Measurements from ENCODE around the gene EIF3D. TPM values are rescaled to one million over a fixed set of nuclear protein-coding genes. Genes with fewer than 3 reads are reported as not detected.
"Not testable (repeated sequence)": the region's sequence is repeated elsewhere in the genome, so short reads cannot be mapped to it uniquely, and the experiment has no call there.

Gene EIF3D
- total RNA-seq, 6 donors from 2014 or later = 125 to 202 (median 142) TPM

DNA sequence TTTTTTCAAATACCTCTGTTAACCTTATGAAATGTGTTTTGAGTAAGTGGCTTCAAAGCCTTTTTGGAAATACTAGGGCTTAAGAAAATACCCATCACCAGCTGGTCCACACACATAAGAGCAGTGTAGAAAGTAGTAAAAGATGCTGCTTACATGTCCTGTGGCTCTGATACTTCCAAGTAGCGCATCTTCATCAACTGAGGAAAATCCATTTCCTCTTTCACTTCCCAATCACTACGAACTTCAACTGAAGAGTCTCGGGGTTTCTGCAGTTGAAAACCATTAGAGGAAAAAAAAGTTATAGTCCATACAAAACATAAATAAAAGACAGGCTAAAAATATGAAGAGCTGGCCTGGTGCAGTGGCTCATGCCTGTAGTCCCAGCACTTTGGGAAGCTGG is 8.5 kb downstream of the EIF3D start:
- TF ChIP-seq, protein P1, sequence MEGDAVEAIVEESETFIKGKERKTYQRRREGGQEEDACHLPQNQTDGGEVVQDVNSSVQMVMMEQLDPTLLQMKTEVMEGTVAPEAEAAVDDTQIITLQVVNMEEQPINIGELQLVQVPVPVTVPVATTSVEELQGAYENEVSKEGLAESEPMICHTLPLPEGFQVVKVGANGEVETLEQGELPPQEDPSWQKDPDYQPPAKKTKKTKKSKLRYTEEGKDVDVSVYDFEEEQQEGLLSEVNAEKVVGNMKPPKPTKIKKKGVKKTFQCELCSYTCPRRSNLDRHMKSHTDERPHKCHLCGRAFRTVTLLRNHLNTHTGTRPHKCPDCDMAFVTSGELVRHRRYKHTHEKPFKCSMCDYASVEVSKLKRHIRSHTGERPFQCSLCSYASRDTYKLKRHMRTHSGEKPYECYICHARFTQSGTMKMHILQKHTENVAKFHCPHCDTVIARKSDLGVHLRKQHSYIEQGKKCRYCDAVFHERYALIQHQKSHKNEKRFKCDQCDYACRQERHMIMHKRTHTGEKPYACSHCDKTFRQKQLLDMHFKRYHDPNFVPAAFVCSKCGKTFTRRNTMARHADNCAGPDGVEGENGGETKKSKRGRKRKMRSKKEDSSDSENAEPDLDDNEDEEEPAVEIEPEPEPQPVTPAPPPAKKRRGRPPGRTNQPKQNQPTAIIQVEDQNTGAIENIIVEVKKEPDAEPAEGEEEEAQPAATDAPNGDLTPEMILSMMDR (IDR thresholded peaks at IDR 0.05) = no peak
- TF ChIP-seq POLR2A (IDR thresholded peaks at IDR 0.05) = no peak
- TF ChIP-seq EP300 (IDR thresholded peaks at IDR 0.05) = no peak
- TF ChIP-seq POLR2AphosphoS5 (IDR thresholded peaks at IDR 0.05) = no peak
- no peaks in the 10 kb centered on the region for H3K9me3 ChIP-seq
- no peak overlapping the region for H3K4me3 ChIP-seq
- H3K27me3 ChIP-seq = no peaks in the 10 kb centered on the region
- H3K27ac ChIP-seq = no peak overlapping the region
- 75 to 80% methylated on average over 3 of the region's 3 CpGs for WGBS, 2 donors
- ATAC-seq (ENCODE audit: low FRiP score in 2 of 2) (no peak), DNase-seq (no peak)
- no peaks in the 10 kb centered on the region for H3K4me1 ChIP-seq
- H3K36me3 ChIP-seq = peaks cover 77 to 100% (median 98%) of the 10 kb centered on the region in 4 donors

DNA sequence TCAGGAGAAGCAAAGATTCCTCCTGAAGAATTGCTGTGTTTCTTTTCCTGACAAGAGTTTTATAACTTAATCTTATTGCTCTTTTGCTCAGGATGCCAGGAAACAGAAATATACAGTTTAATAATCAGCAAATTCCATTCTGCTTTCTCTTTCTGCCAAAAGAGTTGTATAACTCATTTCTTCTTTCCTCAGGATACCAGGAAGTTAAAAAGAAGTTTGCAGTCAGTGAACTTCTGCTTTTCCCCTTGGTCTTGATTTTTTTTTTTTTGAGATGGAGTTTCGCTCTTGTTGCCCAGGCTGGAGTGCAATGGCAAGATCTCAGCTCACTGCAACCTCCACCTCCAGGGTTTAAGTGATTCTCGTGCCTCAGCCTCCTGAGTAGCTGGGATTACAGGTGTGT is 9.1 kb downstream of the EIF3D start:
- DNase-seq; H3K27me3 ChIP-seq; H3K4me3 ChIP-seq; H3K9me3 ChIP-seq; H3K27ac ChIP-seq; H3K4me1 ChIP-seq; ATAC-seq (ENCODE audit: low FRiP score in 2 of 2): not testable (repeated sequence)
- 75 to 82% methylated on average over 2 of the region's 2 CpGs for WGBS, 2 donors
- H3K36me3 ChIP-seq = peaks cover 79 to 100% (median 99%) of the 10 kb centered on the region in 4 donors

DNA sequence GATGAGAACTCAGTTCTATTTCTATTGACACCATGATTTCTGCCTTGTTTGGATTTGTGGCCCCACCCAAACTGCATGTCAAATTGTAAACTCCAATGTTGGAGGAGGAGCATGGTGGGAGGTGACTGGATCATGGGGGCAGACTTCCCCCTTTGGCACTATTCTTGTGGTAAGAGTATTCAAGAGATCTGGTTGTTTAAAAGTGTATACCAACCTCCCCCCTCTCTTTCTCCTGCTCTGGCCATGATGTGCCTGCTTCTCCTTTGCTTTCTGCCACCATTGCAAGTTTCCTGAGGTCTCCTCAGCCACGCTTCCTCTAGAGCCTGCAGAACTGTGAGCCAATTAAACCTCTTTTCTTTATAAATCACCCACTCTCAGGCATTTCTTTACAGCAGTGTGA is 14.2 kb downstream of the EIF3D start:
- DNase-seq = no peak
- TF ChIP-seq EP300 (IDR thresholded peaks at IDR 0.05) (no peak), POLR2A (IDR thresholded peaks at IDR 0.05) (no peak), POLR2AphosphoS5 (IDR thresholded peaks at IDR 0.05) (no peak)
- TF ChIP-seq, protein P1 (IDR thresholded peaks at IDR 0.05) = no peak
- Histone ChIP-seq H3K36me3 (peaks cover 74 to 98% (median 91%) of the 10 kb centered on the region in 4 donors), H3K27ac (no peak overlapping the region), H3K9me3 (no peaks in the 10 kb centered on the region), H3K4me3 (no peak overlapping the region), H3K4me1 (peaks cover 0 to 6% (median 0%) of the 10 kb centered on the region in 4 donors), H3K27me3 (no peaks in the 10 kb centered on the region)
- 85 to 100% methylated on average over 1 of the region's 1 CpG for WGBS, 2 donors
- ATAC-seq (ENCODE audit: low FRiP score in 2 of 2) = no peak

DNA sequence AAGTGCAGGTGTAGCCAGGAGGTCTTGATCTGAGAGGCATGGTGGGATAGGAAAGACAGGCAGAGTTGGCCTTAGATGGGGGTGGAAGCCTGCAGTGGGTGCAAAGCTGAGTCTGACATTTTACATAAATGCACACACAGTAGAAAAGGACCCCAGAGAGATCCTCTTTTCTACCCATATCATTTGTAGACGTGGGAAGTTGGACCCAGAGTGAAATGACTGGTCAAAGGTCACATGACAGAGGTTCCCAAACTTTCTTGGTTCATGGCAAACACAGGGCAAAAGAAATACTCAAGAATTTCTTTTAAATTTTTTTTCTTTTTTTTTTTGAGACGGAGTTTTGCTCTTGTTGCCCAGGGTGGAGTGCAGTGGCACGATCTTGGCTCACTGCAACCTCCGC is 16.0 kb downstream of the EIF3D start:
- no peaks in the 10 kb centered on the region for H3K9me3 ChIP-seq
- H3K27ac ChIP-seq = no peak overlapping the region
- ATAC-seq (ENCODE audit: low FRiP score in 2 of 2) (no peak), DNase-seq (no peak)
- H3K36me3 ChIP-seq = peaks cover 57 to 80% (median 74%) of the 10 kb centered on the region in 4 donors
- H3K4me1 ChIP-seq = peaks cover 0 to 6% (median 0%) of the 10 kb centered on the region in 4 donors
- TF ChIP-seq POLR2A (IDR thresholded peaks at IDR 0.05) (no peak), POLR2AphosphoS5 (IDR thresholded peaks at IDR 0.05) (no peak), EP300 (IDR thresholded peaks at IDR 0.05) (no peak)
- TF ChIP-seq, protein P1 (IDR thresholded peaks at IDR 0.05) = no peak
- no peaks in the 10 kb centered on the region for H3K27me3 ChIP-seq
- no peak overlapping the region for H3K4me3 ChIP-seq
- WGBS, 2 donors = 88 to 89% methylated on average over 4 of the region's 4 CpGs

DNA sequence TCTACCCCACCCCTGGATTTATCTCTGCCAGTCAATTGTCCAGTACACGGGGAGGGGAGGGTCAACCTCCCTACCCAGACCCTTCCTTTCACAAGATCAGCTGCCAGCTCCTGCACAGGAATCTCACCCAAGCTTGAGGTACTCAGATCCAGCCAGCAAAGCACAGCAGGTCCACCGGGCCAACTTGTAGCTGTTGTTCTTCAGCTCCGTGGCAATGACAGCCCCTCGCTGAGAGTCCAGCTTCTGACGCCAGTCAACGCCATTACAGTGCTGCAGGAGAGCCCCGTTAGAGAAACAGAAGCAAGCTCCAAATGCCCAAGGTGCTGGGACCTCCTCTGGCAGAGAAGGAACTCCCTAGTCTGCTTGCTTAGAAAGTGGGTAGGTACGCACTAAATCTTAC is 16.6 kb downstream of the EIF3D start:
- no peak for DNase-seq
- H3K4me3 ChIP-seq = no peak overlapping the region
- TF ChIP-seq POLR2A (IDR thresholded peaks at IDR 0.05) (no peak), POLR2AphosphoS5 (IDR thresholded peaks at IDR 0.05) (no peak)
- ATAC-seq (ENCODE audit: low FRiP score in 2 of 2) = no peak
- H3K9me3 ChIP-seq = no peaks in the 10 kb centered on the region
- no peaks in the 10 kb centered on the region for H3K27me3 ChIP-seq
- 92 to 96% methylated on average over 6 to 8 of the region's 8 CpGs for WGBS, 2 donors
- H3K36me3 ChIP-seq = peaks cover 50 to 74% (median 67%) of the 10 kb centered on the region in 4 donors
- peaks cover under 1 to 8% (median 3%) of the 10 kb centered on the region in 4 donors for H3K4me1 ChIP-seq
- H3K27ac ChIP-seq = no peak overlapping the region

Measured in upper lobe of left lung (tissue), 6 donors.